Medulla oblongata (tissue), 1 donor: ENCODE measurements around the gene YTHDF1.
A peak's percentile ranks its signal among the peaks of the same experiment; 100 is the strongest.
"Not testable (repeated sequence)": the region's sequence is repeated elsewhere in the genome, so short reads cannot be mapped to it uniquely, and the experiment has no call there.

Experiments
- DNase-seq: peaks from one replicate; pipeline ENCODE4 v3.0.0-alpha.2; 2015; ENCODE audit errors: extremely low spot score

YTHDF1 gene

DNA sequence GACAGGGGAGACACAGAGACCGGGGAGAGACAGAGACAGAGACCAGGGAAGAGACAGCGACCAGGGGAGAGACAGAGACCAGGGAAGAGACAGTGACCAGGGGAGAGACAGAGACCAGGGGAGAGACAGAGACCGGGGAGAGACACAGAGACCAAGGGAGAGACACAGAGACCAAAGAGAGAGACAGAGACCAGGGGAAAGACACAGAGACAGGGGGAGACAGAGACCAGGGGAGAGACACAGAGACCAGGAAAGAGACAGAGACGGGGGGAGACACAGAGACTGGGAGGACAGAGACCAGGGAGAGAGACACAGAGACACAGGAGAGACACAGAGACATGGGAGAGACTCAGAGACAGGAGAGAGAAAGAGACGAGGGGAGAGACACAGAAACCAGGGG lies 43.9 kb downstream of the YTHDF1 start:
- no peak for DNase-seq

DNA sequence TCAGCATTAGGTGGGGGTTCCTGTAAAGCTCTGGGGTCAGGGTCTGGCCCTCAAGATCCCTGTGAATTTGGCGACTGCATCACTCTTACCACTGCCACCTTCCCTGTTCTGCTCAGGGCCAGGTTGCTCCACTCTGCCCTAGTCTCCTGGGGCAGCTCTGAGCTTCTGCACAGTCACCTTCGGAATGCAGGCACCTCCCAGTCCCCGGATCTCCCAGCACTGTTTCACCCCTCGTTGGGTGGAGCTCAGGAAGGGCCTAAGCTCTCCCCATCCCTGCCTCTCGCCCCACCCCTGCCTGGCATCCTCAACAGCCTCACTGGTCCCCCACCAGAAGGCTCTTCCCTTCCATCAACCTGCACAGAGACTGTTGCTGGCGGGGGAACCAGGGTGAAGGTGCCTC lies 46.2 kb downstream of the YTHDF1 start:
- DNase-seq, result no peak

DNA sequence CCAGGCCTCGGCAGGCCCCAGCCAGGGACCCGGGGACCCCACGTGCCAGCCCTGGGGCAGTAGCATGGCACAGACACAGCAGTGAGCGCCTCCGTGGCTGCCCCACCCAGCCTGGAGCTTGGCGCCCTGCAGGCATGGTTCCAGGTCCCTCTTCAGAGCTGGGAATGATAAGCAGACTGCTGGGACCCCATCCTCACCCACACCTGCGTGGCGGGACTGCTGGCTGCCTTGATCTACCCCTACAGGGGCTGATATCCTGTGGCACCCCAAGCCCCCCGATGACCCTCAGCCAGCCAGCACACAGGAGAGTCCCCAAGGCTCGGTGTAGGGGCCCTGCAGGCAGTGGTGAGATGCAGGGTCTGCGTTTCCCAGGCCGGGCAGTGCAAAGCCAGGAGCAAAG lies 47.1 kb downstream of the YTHDF1 start:
- DNase-seq, result no peak

DNA sequence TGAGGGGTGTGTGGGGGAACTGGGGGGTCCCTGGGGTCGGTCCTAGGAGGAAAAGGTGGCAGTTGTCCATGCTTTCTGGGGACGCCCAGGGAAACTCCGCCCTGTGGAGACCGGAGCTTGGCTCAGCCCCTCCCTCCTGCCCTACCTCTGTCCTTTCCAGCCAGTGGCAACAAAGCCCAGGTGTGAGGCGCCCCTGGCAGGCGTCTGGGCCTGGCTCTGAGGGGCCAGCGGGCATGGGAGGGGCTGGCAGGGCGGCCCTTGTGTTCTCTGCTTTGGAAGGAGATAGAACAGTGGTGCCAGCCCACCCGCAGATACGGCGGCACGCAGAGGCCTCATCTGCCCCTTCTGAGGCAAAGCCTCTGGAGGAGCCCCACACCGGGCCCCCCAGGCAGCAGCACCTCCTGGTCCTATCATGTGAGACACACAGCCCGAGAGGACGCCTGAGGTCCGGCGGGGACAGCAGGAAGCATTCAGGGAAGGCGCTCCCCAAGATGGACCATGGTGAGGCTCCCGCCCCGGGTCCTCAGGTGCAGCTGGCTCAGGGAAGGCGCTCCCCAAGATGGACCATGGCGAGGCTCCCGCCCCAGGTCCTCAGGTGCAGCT lies 47.9 kb downstream of the YTHDF1 start:
- no peak for DNase-seq

DNA sequence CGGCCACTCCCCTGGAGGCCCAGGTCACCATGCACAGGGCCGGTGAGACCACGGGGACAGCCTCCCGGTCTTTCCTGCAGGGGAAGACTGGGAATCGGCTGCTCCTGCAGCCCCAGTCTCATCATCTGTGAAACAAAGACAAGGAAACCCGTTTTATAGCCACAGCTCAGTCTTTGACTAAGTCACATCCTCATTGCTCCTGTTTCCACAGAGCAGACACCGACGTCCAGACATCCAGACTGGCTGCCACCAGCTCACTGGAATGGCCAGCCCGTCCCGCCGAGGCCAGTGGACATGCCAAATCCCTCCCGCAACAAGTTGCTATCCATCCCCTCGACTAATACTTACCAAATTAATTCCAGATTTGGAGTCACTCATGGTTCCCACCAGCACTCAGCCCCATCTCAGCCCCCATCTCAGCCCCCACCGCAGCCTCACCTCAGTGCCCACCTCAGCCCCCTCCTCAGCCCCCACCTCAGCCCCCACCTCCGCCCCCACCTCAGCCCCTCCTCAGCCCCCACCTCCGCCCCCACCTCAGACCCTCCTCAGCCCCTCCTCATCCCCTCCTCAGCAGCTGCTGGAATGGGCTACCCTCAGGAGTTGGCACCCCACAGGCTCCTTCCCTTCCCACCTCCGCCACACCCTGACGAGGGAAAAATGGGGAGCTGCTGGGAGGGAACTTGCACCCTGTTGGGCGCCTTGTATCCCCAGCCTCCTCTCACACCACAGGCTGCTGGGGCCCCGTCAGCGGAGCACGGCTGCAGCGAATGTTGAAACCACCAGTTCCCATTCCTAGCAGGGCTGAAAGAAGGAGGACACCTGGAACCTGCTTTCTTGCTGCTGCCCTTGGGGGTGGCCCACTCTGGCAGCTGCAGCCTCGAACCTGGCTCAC lies 48.7 kb downstream of the YTHDF1 start:
- no peak for DNase-seq

DNA sequence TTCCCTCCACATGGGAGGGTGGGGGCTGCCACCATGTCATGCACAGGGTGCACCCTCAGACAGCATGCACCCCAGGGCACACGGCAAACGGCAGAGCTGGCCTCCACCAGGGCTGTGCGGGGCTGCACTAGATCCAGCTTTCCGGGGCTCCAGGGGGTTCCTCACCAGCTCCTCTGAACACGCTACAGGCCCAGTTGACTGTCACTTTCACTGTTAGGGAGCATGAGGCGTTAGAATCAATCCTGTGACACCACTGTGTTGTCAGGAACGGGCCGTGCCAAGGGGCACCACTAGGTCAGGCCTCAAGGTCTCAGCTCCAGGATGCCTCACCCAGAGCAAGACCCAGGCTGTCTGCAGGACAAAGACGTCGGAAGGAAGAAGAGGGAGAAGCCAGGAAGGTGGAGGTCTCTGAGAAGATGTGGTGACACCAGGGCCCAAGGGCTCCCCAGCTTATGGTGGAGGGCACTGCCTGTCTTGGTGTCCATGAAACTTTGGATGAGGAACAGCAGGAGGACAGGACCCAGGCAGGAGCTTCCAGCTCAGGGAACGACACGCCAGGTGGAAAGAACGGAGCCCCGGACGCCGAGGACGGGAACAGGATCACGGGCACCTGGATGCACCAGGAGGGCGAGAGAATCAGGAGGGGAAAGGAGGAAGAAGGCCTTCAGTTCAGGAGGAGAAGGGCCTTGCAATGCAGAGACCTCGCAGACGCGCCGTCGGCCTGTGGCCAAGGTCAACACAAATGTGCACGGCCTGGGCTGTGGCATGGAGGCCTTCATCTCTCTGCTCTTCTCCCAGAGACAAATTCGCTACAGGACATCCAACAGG lies 49.5 kb downstream of the YTHDF1 start:
- no peak for DNase-seq

DNA sequence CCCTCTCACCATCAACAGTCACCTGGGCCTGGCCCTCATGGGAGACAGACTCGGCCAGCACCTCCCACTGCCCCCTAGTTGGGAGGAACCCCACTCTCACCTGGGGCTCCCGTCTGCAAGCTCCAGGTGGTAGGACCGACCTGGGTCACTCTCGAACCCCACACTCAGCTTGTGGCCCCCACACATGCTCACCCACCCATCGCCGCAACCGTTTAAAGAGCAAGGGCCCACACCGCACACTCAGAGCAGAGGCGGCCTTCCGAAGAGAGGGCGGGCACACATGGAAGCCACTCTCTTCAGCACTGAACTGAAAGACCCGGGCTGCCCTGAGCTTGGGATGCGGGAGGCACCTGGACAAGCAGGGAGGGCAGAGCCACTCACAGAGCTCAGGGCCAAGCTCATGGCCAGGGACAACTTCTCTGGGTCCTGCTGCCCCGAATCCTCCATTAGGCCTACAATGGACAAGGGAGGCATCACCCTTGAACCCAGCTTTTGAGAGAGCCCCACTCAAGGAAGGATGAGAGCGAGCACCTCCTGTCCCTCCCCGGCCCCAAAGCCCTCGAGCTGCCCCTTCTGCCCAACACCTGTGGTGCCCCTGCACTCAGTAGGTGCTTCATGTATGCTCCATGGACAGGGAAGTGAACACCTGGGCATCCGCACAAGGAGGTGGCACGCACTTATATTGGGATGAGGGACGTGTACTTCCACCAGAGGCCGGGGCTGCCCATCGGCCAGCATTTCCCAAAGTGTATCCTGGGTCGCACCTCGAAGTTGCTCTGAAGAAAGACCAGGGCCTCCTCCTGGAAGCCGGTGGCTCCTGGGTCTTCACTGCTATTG lies 50.4 kb downstream of the YTHDF1 start:
- no peak for DNase-seq

DNA sequence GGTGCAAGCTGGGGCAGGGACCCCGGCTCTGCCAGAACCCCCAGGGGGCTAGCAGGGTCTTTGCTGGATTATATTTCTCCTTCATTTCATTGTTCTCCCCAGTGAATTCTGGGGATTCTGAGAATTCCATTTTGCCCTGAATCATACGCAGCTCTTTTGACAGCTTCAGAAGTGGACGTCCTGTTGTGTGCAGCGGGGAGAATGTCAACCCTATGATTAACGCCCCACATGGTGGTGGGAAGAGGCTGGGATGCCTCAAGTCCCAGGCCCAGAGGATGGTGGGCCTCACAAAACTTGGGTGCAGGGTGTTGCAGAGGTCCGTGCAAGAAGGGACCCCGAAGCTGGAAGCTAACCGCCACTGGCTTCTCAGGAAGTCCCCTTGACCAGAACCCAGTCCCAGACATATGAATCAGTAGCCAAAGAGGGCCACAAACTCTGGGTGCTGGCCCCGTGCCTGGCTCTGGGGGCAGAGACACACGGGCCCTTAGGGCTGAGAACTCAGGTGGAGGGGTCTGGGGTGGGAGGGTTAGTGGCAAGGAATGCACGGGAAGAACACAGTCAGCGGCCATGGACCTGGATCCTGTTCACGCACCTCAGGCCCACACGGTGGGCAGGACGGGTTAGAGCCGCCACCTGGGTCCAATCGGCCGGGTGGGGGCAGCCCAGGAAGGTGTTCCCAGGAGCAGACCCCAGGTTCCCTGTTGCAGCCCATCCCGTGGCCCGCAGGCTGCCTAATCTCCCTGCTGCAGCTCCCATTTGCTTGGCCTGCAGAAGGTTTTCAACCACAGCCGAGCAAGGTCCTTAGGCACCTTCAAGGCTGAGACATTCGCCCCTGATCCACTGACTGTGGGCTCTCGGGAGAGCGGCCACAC lies 51.2 kb downstream of the YTHDF1 start:
- DNase-seq, result no peak

DNA sequence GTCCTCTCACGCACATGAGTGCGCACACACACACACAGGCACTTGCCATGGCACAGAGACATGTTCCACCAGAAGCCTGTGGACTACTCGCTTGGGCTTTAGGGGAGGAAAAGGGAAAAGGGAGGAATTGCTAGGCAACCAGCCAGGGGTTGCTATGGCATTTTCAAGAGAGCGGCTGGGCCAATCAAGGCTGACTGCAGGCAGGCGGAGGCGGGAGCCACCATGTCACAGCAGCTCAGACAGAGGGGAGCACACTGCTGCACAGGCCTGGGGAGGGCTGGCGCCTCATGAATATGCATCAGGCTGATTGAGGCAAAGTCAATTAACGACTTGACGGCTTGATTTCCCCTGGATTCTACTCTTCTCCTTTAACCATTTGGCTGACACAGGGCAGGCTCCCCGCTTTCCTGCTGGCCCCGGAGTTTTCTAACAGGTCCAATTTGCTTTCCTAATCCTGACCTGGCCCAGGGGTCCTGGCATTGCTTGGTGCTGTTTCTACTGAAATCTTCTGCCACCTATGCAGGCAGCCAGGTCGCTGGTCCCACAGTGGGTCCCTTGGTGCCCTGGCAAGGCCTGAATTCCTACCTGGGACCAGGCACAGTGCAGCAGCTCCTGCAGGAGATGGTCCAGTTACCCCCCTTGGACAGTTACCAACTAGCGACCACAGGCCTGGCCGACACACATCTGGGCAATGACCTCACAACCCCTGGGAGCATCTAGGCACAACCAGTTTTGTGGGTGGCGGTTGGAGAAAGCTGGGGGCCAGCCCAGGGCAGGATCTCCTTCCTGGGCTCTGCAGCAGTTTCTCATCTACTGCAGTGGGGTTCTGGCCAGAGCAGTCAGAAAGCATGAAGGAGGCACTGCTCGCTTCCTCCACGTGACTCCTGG lies 52.1 kb downstream of the YTHDF1 start:
- peak; percentile 9 for DNase-seq

DNA sequence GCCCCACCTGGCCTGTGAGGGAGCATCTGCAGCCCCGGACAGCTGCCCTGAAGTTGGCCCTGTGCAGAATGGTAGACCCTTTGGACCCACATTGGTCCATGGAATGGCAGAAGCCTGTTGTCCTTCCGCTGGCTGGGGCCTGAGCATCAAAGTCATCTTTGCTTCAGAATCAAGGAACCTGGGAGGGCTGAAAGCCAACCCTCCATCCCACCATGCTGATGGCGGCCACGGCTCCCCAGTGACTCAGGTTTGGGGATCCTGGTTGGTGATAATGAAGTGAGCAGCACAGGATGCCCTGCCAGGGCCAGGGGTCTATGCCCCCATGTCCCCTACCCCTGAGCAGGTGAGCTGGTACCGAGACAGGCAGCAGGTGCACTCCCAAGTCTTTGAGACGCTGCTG lies 52.8 kb downstream of the YTHDF1 start:
- DNase-seq, result no peak

DNA sequence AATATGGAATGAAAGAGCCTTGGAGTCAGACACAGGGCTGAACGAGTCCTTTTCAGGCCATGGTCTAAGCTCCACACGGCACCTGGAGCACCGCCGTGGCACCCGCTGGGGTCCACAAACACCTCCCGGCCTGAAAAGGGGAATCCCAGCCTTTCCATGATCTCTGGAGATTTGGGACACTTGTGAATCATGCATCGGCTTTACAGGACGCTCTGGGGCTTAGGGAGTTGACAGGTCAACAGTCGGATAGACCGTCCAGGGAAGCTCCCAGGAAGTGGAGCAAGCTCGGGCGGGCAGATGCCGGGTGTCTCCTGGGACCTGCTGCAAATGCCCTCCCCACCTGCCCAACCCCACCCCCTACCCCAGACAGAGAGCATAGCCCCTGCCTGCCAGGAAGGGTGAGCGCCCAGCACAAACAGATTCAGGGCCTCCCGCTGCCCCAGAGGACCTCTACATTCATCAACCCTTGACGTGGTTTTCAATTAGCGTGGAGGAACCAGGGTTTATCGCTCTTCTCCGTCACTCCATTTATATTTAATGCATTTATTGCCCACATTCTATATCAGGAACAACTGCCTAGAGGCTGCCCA lies 53.6 kb downstream of the YTHDF1 start:
- DNase-seq, result no peak

DNA sequence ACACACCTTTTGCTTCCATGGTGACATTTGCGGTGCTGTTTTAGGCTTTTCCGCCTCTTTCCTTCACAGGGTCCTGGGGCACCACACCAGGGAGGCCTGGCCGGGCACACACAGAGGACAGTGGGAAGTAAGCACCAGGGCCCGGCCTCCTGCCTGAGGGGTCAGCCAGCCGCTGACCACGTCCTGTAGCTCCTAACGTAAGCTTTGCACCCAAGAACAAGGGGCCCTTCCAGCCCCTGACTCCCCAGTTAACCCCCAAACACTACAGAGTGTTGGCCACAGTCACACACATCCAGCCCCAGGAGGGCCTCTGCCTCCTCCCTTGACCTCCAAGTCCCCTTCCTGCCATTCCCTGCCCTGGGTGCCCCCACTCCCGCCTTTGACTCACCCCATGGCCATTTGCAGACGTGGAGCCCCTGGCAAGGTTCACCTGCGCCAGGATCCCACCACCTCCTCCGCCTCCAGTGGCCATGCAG lies 54.7 kb downstream of the YTHDF1 start:
- DNase-seq, result no peak

DNA sequence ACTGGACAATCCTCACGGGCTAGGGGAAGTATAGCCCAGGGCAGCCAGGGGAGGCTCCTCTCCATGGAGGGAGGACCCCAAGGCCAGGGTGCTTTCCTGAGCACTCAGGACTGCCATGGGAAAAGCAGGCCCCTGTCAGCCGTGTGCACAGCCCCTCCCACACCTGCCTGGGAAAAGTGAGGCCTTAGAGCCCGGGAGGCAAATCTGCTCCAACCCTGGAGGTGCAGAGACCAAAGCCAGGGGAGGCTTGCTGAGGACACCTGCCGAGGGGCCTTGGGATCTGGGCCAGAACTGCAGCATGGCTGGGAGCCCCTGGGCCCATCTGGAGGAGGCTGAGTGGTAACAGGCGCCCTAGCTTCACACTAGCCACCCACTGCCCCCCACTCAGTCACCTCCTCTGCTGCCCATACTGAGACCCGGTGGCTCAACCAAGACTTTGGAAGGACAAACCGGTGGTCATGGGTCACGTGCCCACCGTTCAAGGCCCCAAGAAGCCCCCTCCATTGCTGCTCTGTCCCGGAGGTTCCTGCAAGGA lies 55.2 kb downstream of the YTHDF1 start:
- DNase-seq, result no peak

DNA sequence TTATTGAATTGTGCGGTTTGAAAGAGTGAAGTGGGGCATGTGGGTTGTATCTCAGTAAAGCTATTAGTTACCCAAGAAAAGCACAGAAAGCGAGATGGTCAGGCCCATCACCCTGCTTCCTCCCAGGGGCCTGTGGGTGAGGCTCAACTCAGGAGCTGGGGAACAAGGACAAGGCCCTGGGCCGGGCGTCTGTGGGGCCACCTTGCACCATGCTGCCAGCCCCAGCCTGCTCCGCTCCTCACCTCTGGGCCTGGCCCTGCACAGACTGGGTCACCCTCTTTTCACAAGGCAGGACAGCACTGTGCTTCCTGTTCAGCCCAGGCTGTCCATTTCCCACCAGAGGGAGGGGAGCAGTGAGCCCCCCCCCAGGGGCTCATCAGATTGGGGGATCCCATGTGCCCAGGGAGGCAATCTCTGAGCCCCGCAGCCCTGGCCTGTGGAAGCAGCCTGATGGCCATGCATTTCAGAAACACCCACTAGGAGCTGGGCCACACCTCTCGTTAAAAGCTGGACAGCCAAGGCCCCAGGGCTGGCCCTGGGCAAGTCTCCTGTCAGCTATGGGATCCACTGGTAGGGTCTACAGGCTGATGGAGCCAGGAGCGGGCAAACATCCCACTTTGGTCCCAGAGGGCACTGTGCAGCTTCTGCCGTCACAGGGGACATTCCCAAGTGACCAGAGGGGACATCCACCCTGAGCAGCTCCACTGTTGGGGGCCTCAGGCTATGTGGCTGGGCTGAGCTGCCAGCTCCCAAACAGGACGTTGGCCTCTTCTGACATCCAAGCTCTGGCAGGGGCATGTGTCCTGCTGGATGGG lies 55.9 kb downstream of the YTHDF1 start:
- no peak for DNase-seq

DNA sequence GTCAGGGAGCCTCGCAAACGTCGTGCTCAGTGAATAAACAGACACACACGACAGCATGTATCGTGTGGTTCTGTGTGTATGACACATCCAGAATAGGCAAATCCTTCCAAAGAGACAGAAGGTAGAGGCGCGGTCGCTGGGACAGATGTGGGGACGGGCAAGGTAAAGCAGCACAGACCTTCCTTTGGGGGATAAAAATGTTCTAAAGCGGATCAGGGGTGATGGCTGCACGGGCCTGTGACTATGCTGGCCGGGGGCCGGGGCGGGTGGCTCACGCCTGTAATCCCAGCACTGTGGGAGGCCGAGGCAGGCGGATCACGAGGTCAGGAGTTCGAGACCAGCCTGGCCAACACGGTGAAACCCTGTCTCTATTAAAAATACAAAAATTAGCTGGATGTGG lies 56.7 kb downstream of the YTHDF1 start:
- not testable (repeated sequence) for DNase-seq

DNA sequence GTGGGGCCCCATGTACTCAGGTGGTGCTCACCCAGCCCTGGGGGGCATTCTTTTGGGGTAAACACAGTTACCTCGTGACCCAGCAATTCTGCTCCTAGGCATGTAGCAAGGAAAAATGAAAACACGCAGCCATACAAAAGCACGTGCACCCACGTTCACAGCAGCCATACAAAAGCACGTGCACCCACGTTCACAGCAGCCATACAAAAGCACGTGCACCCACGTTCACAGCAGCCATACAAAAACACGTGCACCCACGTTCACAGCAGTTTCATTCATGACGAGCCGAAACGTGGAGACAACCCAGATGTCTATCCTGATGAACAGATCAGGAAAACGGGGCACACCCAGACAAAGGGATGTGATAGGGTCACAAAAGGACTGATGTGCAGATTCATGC lies 57.1 kb downstream of the YTHDF1 start:
- DNase-seq, result no peak

DNA sequence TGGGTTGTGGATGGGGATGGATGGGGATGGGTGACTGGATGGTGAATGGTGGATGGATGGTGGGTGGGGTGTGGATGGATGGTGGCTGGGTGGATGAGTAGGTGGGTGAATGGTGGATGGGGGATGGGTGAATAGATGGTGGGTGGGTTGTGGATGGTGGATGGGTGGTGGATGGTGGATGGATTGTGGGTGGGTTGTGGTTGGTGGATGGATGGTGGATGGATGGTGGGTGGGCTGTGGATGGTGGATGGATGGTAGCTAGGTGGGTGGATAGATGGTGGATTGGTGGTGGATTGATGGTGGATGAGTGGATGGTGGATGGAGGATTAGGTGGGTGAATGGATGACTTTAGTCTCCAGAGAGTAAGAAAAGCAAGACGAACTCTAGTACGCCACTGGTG lies 57.6 kb downstream of the YTHDF1 start:
- no peak for DNase-seq

DNA sequence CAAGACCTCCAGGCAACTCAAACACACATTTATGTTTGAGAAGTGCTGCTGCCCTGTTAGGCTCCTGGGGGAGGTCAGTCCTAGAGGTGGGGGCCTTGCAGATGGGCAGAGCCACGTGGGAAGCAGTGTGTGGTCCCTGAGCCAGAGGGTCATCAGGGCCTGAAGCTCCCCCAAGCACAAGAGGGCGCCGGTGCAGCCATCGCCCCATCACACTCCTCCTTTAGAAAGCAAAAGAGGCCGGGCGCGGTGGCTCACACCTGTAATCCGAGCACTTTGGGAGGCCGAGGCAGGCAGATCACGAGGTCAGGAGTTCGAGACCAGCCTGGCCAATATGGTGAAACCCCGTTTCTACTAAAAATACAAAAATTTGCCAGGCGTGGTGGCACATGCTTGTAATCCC lies 58.5 kb downstream of the YTHDF1 start:
- DNase-seq, result not testable (repeated sequence)
